ENCODE measurements around the gene RHPN2. TPM values are rescaled to one million over a fixed set of nuclear protein-coding genes. Genes with fewer than 3 reads are reported as not detected.

Gene RHPN2
- total RNA-seq, 4 donors from 2014 or later, result 0.66 to 2.7 (median 0.78) TPM

- TF ChIP-seq CTCF (IDR thresholded peaks at IDR 0.05; ENCODE audit: low read depth), result no peak
These were observed 32.4 kb downstream of the RHPN2 start for GRCh38 chr19:33032218-33032781.

GRCh38 chr19:33029746-33030303 lies 34.9 kb downstream of the RHPN2 start:
- no peak for TF ChIP-seq CTCF (IDR thresholded peaks at IDR 0.05; ENCODE audit: low read depth)

- no peak for TF ChIP-seq CTCF (IDR thresholded peaks at IDR 0.05; ENCODE audit: low read depth)
These were observed 40.3 kb downstream of the RHPN2 start for GRCh38 chr19:33024398-33024797.

- TF ChIP-seq CTCF (IDR thresholded peaks at IDR 0.05; ENCODE audit: low read depth), result no peak
These were observed 42.1 kb downstream of the RHPN2 start for GRCh38 chr19:33022472-33023116.

- TF ChIP-seq CTCF (IDR thresholded peaks at IDR 0.05; ENCODE audit: low read depth), result no peak
These were observed 56.0 kb downstream of the RHPN2 start for GRCh38 chr19:33008738-33009137.

GRCh38 chr19:33005440-33005839 lies 59.2 kb downstream of the RHPN2 start:
- TF ChIP-seq CTCF (IDR thresholded peaks at IDR 0.05; ENCODE audit: low read depth), result no peak

GRCh38 chr19:33000910-33001309 lies 63.8 kb downstream of the RHPN2 start:
- no peak for TF ChIP-seq CTCF (IDR thresholded peaks at IDR 0.05; ENCODE audit: low read depth)
